ENCODE data around the gene PTPRO.

The PTPRO gene

DNA sequence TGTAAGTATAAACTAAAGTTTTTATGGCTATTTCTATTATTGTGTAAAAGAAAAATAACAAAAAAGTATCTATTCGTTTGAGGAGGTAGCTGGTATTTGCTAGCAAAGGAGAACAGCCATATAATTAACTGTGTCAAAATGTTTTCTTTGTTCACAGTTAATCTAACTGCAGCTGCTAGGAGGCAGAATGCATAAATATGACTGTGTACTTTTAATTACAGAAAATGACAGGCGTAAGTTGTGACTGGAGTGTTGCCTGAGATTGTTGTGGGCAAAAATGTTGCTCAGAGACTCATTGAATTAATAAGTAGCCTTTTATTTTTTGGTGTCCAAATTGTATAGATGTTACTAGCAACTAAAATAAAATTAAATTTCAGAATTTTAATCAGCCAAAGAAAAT lies 33.5 kb downstream of the PTPRO start:
- no peak for DNase-seq

DNA sequence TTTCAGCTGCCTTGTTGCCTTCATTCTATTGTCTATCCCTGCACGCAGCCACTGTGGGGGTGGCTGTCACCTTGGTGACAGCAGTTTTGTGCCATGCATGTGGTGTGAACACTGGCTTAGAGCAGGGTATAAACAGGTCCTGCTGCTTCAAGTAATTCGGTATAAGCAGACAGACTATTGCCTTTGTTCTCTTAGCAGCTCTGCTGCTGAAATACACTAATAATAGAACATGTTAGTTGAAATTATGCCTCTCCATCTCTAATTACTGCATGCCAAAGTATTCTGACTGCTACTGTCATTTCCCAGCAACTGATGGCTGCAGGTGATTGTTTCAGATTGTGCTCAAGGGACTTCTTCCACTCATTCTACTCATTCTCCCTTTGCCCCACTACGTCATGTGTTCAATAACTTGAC lies 34.6 kb downstream of the PTPRO start:
- no peak for DNase-seq

DNA sequence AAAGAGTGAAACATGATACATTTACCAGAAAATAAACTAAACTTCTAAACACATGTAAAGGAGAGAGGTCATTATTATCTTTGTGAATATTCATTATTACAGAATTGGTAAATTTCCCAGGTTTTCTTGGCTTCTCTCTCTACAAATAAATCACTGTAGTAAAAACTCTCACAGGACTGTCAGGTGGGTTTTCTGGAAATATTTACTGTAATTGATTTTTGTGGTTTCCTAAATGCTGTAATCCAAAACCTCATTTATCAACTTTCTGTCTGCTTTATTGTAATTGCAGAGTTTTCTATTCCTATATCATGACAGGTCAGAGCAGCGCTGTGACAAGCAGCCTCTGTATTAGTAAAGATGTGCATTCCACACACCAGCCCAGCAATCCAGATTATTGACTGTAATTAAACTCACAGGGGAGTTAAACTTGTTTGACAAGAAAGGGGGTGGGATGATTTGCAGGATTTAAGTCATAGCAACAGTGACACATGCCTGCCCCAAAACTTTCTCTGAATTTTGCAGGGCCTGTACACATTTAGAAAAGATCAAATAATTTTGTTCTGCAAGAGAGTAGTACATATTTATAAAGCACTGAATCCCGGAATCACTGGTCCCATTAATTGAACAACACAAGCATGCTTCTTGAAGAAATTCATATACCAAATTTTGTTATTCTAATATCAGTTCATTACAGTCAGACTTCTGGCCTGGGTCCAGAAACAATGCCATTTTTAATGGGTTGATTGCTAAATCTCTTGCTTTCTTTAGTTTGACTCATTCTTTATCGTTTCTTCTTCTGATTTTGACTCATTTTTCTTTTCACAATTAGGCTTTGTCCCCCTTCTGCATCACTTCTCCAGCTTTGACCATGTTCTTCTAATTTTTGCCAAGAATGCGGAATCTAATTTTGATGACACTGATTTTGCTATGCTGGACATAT lies 42.2 kb downstream of the PTPRO start:
- no peak for DNase-seq

DNA sequence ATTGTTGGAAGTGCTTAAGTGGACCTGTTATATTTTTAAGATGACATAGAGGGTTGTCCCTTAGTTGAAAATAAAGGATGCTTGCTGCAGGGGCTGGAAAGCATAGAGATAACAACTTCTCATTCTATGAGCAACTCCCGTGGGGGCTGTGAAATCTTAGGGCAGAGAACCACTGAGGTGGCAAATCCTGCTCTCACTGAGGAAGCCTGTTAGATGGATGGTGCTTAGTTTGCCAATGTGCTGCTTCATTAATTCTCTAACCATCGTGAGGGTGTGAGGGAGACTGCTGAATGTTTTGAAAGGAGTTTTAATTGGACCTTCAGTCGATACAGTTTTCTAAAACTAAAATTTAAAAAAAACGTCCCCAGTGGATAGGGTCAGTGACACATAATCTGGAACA lies 46.5 kb downstream of the PTPRO start:
- no peak for DNase-seq

DNA sequence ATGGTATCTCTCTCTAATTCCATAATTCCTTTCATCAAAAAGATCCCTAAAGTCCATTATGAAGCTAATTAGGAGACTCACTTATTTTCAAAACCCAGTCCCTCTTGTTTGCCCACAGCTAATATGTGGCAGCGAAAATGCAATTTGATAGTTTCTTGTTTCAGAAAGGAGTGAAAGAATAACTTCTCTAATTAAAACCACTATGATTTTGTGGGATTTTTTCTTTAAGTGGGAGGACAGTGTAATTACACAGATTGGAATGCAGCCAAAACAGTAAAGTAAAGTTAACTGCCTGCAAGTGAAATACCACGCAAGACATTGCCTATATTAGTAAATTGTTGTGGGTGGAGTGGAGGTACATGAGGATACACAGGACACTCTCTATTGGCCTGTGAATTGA lies 50.0 kb downstream of the PTPRO start:
- DNase-seq: no peak

DNA sequence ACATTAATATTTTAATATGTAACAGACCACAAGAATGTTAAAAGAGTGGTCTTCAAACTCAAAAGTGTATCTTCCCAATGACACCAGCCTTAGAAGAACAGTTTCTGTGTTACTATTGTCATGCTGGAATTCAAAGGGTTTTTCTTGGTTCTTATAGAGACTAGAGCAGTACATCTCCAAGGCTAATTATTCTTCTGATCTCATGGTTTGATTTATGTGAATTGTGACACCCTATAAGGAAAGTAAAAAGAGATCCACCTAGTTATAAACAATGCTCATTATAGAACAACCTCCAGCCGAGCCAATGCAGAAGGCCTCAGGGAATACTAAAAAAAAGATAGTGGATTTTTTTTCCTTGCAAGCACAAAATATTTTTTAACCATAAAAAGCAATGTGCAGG lies 65.5 kb downstream of the PTPRO start:
- DNase-seq: no peak

DNA sequence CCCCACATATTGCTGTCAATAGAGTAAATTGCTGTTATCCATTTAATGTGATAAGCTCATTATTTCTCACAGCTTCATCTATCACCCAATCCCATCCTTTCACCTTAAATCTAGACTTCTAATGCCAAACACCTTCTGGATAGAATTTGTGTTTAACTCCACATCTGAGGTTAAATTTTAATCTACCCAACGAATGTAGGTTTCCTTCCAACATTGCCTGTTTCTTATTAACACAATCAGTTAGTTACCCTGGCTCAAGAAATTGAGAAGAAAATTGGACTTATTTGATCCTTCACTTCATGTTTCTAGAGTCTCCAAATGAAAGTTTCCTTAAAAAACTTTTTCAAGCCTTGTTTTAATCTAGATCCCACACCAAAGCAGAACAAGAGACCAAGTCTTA lies 67.3 kb downstream of the PTPRO start:
- no peak for DNase-seq

DNA sequence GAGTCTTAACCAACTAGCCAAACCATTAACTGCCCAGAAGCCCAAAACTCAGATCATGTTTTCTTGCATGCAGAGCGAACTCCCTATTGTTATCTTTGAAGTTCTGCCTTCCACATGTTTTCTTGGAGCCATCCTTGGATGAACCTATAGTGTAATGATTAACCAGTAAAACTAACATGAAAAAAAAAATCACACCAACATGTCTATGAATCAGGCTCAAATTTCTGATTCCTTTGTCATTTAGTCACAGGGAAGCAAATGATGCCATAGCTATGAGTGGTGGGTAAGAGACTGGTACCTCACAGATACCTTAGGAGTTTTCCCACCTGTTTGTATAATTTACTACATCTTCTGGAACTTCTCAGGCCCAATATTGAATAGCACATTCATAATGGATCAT lies 70.7 kb downstream of the PTPRO start:
- no peak for DNase-seq

DNA sequence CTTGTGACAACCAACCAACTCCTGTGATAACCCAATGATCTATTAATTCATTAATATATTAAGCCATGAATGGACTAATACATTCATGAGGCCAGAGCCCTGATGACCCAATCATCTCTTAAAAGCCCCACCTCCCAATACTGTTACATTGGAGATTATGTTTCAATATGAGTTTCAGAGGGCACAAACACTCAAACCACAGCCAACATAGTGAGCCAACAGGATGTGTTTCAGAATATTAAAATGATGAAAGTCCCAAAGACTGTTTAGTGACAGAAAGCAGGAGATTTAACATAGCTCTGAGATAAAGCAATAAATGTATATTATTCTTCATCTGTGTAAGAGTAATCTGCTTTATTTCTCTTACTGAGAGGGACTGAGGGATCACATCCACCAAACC lies 71.7 kb downstream of the PTPRO start:
- DNase-seq: no peak

DNA sequence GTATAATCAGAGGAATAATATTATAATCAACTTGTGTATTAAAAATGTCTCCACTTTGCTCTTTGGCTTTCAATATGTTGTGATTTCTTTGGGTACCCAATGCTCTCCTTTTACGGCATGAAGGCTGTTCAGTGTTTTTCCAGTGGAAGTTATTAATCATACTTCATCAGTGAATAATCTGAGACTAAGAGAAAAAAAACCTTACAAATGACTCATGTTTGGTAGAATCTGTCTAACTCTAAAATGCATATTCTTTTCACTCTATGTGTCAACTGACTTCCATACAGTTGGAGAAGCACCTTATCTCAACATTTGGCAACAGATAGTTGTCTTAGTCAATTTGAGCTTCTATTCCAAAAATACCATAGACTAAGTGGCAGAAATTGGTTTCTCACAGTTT lies 82.2 kb downstream of the PTPRO start:
- DNase-seq: peak; percentile 41

DNA sequence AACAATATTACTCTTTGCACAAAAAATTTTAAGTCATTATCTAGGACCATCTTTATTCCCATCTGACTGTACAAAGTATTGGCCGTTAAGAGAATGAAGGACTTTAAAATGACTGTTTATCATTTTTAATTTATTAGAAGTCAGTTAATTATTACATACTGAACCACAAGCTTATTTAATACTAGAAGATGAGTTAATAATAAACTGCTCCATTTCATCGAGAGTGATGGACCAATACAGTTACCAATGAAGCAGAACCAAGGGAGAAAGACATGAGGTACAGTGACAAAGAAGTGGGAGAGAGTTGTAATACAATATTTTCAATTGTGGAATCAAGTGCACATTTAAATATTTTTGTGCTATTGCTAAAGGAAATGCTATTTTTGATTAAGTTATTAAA lies 83.3 kb downstream of the PTPRO start:
- DNase-seq: no peak

DNA sequence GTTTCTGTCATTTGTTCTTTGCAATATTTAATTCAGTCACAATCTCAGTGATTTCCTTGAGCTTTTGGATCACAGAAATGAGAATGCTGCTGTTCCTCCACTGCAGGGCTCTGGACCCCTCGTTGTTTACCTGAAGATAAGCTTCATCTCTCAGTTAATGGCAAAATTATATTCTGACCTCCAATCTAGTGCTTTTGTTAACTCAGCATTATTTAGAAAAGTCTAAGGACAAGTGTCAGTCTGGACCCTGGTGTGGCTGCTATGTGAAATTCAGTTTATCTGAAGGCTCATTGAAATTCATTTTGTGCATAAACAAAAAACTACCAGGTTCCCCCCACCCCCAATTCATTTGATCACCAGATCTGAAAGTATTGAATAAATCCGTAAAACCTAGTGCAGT lies 84.7 kb downstream of the PTPRO start:
- no peak for DNase-seq

DNA sequence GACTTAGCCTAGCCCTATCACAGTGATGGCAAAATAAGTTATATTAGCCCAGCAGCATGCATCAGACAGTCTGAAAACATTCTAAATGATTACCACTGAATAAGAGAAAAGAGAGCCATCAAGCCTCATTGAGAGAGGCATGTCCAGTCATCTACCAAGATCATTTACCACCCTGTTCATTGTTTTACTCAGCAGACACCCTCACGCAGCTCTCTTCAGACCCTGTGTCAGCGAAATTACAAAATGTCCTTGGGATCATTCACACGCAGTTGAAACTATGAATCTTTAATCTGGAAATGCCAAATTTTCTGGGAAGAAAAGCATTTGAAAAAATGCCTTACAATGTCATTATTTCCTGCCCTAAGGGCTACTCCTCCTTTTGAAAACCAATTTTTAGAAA lies 89.5 kb downstream of the PTPRO start:
- DNase-seq: no peak

DNA sequence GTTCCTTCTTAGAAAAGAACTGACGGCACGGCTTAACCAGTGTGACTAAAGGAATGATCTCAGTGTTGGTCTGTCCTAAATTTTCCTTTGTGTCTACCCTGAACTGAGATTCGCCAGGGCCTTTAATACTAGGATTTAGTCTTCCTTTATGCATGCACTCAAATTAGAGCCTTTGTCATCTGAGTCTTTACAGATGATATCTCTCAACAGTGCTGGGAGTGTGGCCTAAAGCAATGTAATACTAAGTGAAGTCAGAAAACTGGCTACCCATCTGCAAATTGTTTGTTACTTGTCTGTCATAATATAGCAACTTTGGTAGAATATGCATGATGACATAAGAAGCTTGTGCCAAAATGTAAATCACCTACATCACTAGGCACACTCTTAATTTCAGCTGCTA lies 95.4 kb downstream of the PTPRO start:
- no peak for DNase-seq

DNA sequence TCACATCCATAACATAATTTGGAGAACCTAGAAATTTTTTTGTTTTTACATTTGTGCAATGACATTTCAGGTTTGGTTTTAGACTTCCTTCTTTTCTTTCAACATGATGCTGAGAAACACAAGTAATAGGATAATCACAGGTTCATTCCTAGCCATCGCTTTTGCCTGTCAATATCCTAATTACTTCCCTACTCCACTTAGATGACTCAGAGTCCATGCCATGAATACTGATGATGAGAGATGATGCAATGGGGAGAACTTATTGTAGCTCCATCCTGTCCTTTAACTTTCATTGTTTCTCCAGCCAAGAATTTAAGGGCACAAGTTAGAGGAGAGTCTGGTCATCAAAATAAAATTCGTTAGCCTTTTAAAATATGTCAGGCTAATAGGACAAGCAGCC lies 101.3 kb downstream of the PTPRO start:
- peak; percentile 13 for DNase-seq

DNA sequence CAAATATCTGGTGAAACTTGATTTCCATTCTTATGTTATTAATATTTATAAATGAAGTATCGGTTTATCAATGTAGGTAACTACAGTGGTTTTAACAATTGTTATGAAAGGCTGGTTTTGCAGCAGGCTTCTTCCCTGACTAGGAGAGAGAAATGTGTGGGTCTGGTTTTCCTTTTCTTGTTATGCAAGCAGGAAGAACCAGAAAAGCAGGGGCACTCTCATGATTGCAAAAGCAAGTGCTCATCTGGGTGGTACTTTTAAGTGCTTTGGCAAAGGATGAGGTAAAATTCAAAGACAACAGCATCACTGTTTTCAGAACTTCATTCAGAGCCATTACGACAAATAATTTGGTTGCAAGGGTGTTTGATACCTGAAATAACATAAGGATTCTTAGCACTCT lies 105.6 kb downstream of the PTPRO start:
- DNase-seq: no peak

DNA sequence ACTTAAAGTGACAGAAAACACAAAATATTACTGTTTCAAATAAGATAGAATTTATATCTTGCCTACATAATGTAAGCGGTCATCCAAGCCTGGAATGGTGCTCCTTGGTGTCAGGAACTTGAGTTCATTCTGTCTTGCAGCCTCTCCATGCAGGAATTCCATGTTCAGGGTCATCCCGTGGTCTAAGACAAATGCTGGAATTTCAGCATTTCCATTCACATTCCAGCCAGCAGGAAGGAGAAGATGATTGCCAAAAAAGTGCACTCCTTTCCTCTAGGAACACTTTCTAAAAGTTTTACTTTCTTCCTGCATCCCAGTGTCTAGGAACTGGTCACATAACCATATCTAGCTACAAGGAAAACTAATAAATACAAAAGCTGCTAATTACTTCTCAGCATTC lies 106.3 kb downstream of the PTPRO start:
- no peak for DNase-seq

DNA sequence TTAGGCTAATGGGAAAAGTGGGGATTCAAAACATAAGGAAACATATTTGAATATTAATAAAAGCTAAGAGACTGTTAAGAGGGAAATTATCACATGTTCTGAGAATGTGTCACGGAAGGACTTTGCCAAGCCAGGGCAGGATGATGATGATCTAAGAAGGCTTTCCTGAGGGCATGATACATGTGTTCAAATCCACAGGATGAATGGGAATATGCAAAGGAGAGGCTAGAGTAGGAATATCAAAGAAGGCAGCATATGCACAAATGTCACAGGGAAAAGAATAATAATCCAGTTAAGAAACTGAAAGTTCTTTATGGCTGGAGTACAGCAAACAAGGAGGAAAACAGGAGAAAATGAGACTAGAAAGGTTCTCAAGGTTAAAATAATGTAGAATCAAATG lies 107.0 kb downstream of the PTPRO start:
- DNase-seq: no peak

DNA sequence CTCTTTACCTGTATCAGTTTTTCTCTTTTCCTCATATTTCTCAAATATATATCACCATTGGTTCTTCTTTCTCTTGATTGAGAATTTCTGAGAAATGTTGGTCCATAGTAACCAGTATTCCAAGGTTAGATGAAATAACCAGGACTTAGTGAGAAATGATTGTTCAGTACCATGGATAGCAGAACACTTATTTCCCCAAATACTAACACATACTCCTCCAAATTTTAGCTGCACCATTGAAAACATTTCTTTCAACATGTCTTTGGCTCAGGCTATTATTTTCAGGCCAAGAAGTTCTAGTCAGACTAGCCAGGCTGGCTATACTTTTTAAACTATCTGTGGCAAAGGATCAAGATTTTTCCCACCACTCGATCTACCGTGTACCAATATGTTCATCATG lies 113.3 kb downstream of the PTPRO start:
- no peak for DNase-seq

DNA sequence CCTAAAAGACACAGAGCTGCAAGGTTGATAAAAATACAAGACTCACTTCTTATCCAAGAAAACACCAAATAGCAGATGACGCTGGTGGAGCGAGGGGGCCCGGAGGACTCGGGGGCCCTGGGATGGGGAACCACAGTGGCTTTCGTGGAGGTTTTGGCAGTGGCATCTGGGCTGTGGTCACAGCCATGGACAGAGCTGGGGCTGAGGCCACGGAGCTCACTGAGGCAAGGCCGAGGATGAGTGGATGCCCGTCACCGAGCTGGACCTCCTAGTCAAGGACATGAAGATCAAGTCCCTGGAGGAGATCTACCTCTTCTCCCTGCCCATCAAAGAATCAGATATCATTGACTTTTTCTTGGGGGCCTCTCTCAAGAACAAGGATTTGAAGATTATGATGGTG lies 117.2 kb downstream of the PTPRO start:
- no peak for DNase-seq

DNA sequence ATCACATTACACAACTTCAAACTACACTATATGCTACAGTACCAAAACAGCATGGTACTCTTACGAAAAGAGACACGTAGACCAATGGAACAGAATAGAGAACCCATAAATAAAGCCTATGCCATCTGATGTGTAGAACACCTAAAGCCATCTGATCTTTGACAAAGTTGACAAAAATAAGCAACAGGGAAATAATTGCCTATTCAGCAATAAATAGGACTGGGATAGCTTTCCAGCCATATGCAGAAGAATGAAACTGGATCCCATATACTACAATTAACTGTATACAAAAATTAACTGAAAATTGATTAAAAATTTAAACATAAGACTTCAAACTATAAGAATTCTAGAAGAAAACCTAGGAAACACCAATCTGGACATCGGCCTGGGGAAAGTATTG lies 120.7 kb downstream of the PTPRO start:
- no peak for DNase-seq

DNA sequence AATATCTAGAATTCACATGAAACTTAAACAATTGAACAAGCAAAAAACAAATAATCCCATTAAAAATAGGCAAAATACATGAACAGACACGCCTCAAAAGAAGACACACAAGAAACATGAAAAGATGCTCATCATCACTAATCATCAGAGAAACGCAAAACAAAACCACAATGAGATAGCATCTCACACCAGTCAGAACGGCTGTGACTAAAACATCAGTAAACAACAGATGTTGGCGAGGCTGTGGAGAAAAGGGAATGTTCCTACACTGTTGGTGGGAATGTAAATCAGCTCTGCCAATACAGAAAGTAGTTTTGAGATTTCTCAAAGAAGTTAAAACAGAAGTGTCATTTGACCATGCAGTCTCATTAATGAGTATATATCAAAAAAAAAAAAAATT lies 121.3 kb downstream of the PTPRO start:
- no peak for DNase-seq

DNA sequence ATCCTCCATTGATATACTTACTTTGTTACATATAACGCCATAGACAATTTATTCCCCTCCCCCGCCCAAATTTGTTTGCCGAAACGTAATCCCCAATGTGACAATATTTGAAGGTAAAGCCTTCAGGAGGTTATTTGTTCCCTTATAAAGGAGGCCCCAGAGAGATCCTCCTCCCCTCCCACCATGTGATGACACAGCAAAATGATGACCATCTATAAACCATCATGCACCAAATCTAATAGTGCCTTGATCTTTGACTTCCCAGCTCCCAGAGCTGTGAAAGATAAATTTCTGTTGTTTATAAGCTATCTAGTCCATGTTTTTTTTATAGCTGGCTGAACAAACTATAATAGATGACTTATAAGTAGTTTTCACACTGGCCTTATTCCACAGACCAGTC lies 122.2 kb downstream of the PTPRO start:
- no peak for DNase-seq

DNA sequence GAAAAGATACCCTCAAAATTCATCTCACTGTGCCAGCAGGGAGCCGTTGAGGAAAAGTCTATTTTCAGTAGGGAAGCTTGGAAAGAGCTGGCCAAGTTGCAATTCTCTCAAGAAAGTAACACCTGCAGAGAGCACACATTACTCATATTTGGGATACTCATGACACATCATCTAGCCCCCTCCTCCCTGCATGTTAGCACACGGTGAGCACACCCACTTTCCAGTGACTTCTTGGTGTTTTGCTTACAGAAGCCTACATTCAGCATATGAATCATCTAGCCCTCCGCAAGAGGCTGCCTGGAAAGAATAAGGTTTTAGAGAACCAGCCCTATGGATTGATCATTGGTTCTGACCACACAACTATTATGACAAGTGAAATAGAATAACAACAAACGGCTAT lies 124.5 kb downstream of the PTPRO start:
- DNase-seq: no peak

DNA sequence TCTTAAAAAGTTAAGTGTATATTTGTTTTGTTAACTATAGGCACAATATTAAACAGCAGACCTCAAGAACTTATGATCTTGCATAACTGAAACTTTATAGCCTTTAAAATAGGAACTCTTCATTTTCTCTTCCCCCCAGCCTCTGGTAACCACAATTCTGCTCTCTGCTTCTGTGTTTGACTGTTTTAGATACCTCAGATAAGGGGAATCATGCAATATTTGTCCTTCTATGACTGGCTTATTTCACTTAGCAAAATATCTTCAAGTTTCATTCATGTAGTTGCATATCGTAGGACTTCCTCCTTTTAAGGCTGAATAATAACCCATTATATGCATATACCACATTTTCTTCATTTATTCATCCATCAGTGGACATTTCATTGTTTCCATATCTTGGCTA lies 131.3 kb downstream of the PTPRO start:
- no peak for DNase-seq
